Smooth muscle cell (in vitro differentiated cells): Measurements from ENCODE around the gene NAALADL2. TPM values are rescaled to one million over a fixed set of nuclear protein-coding genes. Genes with fewer than 3 reads are reported as not detected.

Experiments
- DNase-seq: peaks from one replicate; lab custom pipeline; 2025; ENCODE audit not compliant: unreplicated experiment; lab: John Stamatoyannopoulos, UW
- H2AFZ ChIP-seq: fragments of 200-600 bp; sonication (generic); 2 replicates; pipeline ENCODE4 v1.6.0; 2016; ENCODE audit warnings: antibody characterized with exemption, low read depth, mild to moderate bottlenecking
- H3F3A ChIP-seq: fragments of 200-600 bp; sonication (generic); 2 replicates; pipeline ENCODE4 v1.6.0; 2017; ENCODE audit warnings: antibody characterized with exemption, low read depth
- H3K27ac ChIP-seq: fragments of 200-600 bp; sonication (generic); 2 replicates; pipeline ENCODE4 v1.5.1; 2016; ENCODE audit warnings: low read depth, mild to moderate bottlenecking
- H3K27me3 ChIP-seq: fragments of 200-600 bp; sonication (generic); 2 replicates; pipeline ENCODE4 v1.6.1; 2016; ENCODE audit warnings: low read depth, mild to moderate bottlenecking
- H3K36me3 ChIP-seq: fragments of 200-600 bp; sonication (generic); 2 replicates; pipeline ENCODE4 v1.5.1; 2016; ENCODE audit warnings: low read depth
- H3K4me1 ChIP-seq: fragments of 200-600 bp; sonication (generic); 2 replicates; pipeline ENCODE4 v1.5.1; 2016; ENCODE audit warnings: low read depth
- H3K4me2 ChIP-seq: fragments of 200-600 bp; sonication (generic); 2 replicates; pipeline ENCODE4 v1.6.0; 2016; ENCODE audit warnings: mild to moderate bottlenecking
- H3K4me3 ChIP-seq: fragments of 200-600 bp; sonication (generic); 2 replicates; pipeline ENCODE4 v1.5.1; 2016; ENCODE audit warnings: mild to moderate bottlenecking
- H3K79me2 ChIP-seq: fragments of 200-600 bp; sonication (generic); 2 replicates; pipeline ENCODE4 v1.6.0; 2016; ENCODE audit warnings: low read depth, mild to moderate bottlenecking
- H3K9ac ChIP-seq: fragments of 200-600 bp; sonication (generic); 2 replicates; pipeline ENCODE4 v1.6.0; 2016; ENCODE audit warnings: low read depth
- H3K9me3 ChIP-seq: fragments of 200-600 bp; sonication (generic); replicated peaks from 2 replicates; pipeline ENCODE4 v1.5.1; 2016; ENCODE audit warnings: low read depth
- H4K20me1 ChIP-seq: fragments of 200-600 bp; sonication (generic); 2 replicates; pipeline ENCODE4 v1.6.0; 2016; ENCODE audit warnings: low read depth
- WGBS: methylation state at CpG from one replicate; pipeline ENCODE4 v1.1.7; 2016; ENCODE audit warnings: low lambda C conversion rate; 5-methylcytosine and 5-hydroxymethylcytosine counted together
- polyA plus RNA-seq: library from polyadenylated mRNA; unstranded; fragments of >200 nt; fragmentation: Nextera tagmentation; extraction: Ambion mirVana; gene quantifications from 2 replicates; pipeline ENCODE4 v1.2.1, GENCODE V29; 2016
- total RNA-seq: library from RNA; depleted of rRNA; stranded (reverse); fragments of >200 nt; gene quantifications from 2 replicates; pipeline ENCODE4 v1.2.3, GENCODE V29; 2014
- TF ChIP-seq, protein P1 (sequence below): fragments of 200-600 bp; sonication (generic); IDR thresholded peaks from 2 replicates; pipeline ENCODE4 v1.5.1; 2017; ENCODE audit warnings: borderline replicate concordance, mild to moderate bottlenecking, antibody characterized with exemption; ENCODE audit not compliant: insufficient read depth, poor library complexity, severe bottlenecking

NAALADL2 gene
- total and polyA plus RNA-seq, 2 experiments from 2014 or later, result 2.5 to 13.8 TPM

DNA sequence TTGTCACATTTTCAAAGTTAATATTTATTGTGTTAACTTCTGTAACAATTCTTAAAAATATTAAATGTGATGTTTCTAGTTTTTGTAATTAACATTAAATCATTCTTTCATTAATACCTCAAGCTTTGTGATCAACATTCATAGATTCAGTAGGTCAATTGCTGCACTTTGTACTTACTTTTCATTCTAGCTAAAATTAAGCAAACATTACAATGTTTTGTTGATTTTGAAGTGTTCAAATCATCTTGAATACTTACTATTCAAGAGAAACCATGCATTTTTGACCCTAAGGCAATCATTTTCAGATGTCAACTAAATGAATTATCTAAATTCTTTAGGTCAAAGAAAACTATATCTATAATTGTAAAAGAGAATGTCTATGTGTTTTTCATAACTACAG, 933.1 kb downstream of the NAALADL2 start:
- Histone ChIP-seq H4K20me1 (no peaks in the 10 kb centered on the region), H3K4me2 (no peak overlapping the region), H3K4me3 (no peak overlapping the region), H3K27ac (no peak overlapping the region), H3K79me2 (no peaks in the 10 kb centered on the region), H3K36me3 (no peaks in the 10 kb centered on the region), H3K4me1 (no peaks in the 10 kb centered on the region), H3F3A (no peaks in the 10 kb centered on the region), H2AFZ (no peak overlapping the region), H3K9me3 (no peaks in the 10 kb centered on the region), H3K9ac (no peak overlapping the region), H3K27me3 (no peaks in the 10 kb centered on the region)
- DNase-seq, result no peak
- TF ChIP-seq, protein P1, sequence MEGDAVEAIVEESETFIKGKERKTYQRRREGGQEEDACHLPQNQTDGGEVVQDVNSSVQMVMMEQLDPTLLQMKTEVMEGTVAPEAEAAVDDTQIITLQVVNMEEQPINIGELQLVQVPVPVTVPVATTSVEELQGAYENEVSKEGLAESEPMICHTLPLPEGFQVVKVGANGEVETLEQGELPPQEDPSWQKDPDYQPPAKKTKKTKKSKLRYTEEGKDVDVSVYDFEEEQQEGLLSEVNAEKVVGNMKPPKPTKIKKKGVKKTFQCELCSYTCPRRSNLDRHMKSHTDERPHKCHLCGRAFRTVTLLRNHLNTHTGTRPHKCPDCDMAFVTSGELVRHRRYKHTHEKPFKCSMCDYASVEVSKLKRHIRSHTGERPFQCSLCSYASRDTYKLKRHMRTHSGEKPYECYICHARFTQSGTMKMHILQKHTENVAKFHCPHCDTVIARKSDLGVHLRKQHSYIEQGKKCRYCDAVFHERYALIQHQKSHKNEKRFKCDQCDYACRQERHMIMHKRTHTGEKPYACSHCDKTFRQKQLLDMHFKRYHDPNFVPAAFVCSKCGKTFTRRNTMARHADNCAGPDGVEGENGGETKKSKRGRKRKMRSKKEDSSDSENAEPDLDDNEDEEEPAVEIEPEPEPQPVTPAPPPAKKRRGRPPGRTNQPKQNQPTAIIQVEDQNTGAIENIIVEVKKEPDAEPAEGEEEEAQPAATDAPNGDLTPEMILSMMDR, result no peak

DNA sequence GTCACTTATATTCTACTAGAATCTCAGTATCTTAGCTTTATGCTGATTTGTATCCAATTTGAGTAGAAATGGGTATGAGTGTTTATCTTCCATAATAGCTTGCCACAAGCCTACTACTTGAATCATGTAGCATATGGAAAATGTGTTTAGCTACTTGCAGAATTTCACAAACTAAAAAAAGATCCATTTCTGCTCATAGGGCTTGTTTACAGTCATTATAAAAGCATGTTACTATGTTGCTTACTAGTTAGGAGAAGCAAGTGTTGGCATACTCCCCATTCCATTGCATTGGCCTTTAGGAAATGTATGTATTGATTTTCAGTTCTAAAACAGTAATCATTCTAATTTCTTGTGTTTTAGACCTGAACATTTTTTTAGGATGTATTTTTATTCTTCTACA, 939.2 kb downstream of the NAALADL2 start:
- H4K20me1 ChIP-seq, result no peaks in the 10 kb centered on the region
- no peak overlapping the region for H2AFZ ChIP-seq
- H3K27me3 ChIP-seq, result no peaks in the 10 kb centered on the region
- no peak for DNase-seq
- no peaks in the 10 kb centered on the region for H3K36me3 ChIP-seq
- H3K9me3 ChIP-seq, result no peaks in the 10 kb centered on the region
- no peak overlapping the region for H3K9ac ChIP-seq
- no peaks in the 10 kb centered on the region for H3F3A ChIP-seq
- no peaks in the 10 kb centered on the region for H3K79me2 ChIP-seq
- H3K4me3 ChIP-seq, result no peak overlapping the region
- no peaks in the 10 kb centered on the region for H3K4me1 ChIP-seq
- no peak overlapping the region for H3K27ac ChIP-seq
- TF ChIP-seq, protein P1, result no peak
- H3K4me2 ChIP-seq, result no peak overlapping the region

DNA sequence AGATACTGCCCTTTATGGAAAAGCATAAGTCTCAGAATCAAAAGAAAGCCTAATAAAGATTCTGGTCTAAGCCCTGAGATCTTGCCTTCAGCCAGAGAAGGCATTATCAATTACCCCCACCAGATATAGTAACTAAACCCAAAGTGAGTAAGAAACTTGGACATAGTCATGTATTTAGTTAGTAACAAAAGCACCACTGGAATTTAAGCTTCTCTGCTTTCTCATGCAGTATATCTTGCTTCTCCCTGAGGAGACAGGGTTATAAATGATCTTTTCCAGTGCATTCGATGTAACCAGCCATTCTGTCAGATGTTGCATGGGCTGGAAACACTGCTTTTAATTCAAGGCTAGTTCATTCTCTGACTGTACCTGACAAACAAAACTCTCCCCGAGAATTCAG, 946.7 kb downstream of the NAALADL2 start:
- no peaks in the 10 kb centered on the region for H3K9me3 ChIP-seq
- H3K27me3 ChIP-seq, result no peaks in the 10 kb centered on the region
- WGBS, result 84% methylated on average over 2 of the region's 2 CpGs
- no peaks in the 10 kb centered on the region for H3K36me3 ChIP-seq
- TF ChIP-seq, protein P1, result no peak
- no peak overlapping the region for H3K27ac ChIP-seq
- no peak overlapping the region for H3K4me2 ChIP-seq
- H3K9ac ChIP-seq, result no peak overlapping the region
- no peaks in the 10 kb centered on the region for H4K20me1 ChIP-seq
- no peaks in the 10 kb centered on the region for H3K79me2 ChIP-seq
- H2AFZ ChIP-seq, result no peak overlapping the region
- H3K4me1 ChIP-seq, result no peaks in the 10 kb centered on the region
- H3K4me3 ChIP-seq, result no peak overlapping the region
- H3F3A ChIP-seq, result no peaks in the 10 kb centered on the region
- no peak for DNase-seq

DNA sequence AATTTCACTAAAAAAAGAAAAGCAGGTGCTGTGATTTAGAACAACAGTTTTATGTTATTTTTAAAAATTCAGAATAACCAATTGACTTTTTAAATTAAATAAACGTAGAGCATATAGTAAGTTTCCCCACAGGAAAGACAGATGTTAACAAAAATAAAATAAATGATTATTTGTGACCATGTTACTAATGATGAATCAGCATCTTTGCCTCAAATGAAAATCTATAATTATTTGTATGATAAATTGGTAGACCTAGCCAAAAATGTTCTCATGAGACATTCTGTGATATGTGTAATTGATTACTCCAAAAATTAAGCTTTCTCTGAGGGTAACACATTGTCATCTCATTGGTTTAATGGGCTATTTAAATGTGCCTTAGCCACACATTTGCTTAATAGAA, 948.0 kb downstream of the NAALADL2 start:
- TF ChIP-seq, protein P1, result no peak
- H3K79me2 ChIP-seq, result no peaks in the 10 kb centered on the region
- no peaks in the 10 kb centered on the region for H4K20me1 ChIP-seq
- H3K4me3 ChIP-seq, result no peak overlapping the region
- no peaks in the 10 kb centered on the region for H3K9me3 ChIP-seq
- no peak overlapping the region for H3K4me2 ChIP-seq
- 94% methylated on average over 1 of the region's 1 CpG for WGBS
- no peaks in the 10 kb centered on the region for H3K27me3 ChIP-seq
- no peaks in the 10 kb centered on the region for H3K36me3 ChIP-seq
- H3K9ac ChIP-seq, result no peak overlapping the region
- no peaks in the 10 kb centered on the region for H3K4me1 ChIP-seq
- no peaks in the 10 kb centered on the region for H3F3A ChIP-seq
- H3K27ac ChIP-seq, result no peak overlapping the region
- no peak for DNase-seq
- H2AFZ ChIP-seq, result no peak overlapping the region
